Stimulated activated CD4-positive, alpha-beta T cell treated with anti-CD3 and anti-CD28 coated beads, Interleukin-4, amount 100 ng/mL, for 4 hours (primary cell): Measurements from ENCODE around the gene PPP6R3.

Experiments
- DNase-seq, 2 experiments: peaks; one replicate each; pipeline ENCODE4 v3.0.0-alpha.2; 2020

Gene PPP6R3

DNA sequence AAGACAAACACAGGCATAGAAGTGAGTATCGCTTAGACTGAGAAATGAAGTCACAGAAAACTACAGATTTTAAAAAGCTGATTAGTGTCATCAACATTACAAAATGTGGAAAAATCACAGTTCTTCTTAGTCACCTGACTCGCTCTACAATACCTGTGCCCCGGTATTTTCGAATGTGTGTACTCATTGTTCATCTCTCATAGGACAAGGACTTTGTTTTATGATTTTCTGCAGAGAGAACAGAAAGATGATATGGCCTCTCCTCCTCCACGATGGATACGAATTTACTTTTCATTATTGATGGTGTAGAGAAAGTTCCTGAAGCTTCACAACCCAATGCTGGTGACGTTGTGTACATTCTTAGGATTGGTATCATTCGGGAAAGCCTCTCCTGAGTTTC lies 194.4 kb downstream of the PPP6R3 start:
- no peak for DNase-seq

DNA sequence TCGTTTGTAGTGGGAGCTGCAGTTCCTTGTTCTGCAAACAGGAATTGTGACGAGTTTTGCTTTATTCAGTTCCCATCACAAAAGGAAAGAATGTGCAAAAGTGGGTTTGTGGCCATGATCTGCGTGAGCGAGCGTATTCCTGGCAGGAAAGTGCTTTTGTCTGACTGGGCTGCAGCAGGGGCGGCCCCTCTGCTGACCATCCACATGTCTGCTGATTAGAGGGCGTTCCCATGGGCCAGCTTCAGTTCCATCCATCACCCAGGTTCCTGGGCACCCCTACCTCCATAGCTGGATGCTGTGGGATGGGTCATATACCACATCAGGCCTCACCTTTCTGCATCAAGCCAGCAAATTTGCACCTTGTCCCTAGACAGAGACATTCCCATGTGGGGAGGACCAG lies 194.9 kb downstream of the PPP6R3 start:
- no peak for DNase-seq

DNA sequence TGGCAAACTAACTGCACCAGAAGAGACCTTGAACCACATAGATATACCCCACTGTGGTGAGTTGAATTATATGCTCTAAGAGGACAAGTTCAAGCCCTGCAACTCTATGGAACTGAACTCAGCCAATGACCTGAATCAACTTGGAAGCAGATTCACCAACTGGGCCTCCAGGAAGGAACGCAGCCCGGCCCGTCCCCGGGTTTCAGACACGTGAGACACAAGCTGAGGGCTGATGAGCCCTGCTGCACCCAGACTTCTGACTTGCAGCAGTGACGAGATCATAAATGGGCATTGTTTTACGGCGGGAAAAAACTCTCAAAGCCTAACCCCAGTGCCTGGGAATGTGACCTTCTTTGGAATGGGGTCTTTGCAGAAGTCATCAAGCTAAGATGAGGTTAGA lies 195.3 kb downstream of the PPP6R3 start:
- DNase-seq = no peak

DNA sequence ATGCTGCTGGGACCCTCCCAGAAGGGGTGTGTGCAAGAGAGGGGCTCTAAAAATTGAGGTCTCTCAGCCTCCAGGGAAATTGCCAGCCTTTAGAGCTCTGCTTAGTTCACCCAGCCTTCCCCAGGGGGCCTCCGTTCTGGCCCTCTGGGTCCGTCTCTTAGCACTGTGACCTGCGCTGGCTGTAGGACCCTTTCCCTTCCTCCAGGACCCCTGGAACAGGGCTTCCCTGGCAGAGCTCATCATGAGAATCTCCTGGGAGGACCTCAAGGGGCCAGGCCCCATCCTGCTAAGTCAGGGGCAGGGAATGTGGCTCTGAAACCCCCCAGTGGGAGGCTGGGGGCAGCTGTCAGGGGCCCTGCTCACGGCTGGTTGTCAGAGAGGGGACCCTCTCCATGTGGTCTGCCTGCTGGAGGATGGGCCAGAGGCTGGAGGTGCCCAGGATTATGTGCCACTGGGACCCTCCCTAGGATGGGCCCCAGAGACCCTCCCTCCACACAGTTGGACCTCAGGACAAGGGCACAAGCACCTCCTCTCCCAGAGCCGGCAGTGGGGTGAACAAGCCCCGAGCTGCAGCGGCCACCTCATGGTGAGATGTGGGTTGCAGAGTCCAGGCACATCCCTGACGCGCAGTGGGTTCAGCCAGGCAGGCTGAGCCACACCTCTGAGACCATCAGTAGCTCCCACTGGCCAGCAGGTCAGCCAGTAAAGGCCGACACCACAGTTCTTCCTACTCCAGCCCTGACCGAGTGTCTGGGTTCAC lies 196.6 kb downstream of the PPP6R3 start:
- no peak for DNase-seq

DNA sequence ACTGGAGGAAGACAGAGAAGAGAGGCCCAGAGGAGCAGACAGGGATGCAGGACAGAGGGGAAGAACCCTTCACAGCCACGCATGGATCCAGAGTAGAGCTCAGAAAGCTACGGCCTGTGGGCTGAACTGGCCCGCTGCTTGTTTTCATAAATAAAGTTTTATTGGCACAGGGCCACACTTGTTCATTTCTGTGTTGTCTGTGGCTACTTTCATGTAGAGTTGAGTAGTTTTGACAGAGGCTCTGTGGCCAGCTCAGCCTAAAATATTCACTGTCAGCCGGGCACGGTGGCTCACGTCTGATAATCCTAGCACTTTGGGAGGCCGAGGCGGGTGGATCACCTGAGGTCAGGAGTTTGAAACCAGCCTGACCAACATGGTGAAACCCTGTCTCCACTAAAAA lies 197.5 kb downstream of the PPP6R3 start:
- no peak for DNase-seq

DNA sequence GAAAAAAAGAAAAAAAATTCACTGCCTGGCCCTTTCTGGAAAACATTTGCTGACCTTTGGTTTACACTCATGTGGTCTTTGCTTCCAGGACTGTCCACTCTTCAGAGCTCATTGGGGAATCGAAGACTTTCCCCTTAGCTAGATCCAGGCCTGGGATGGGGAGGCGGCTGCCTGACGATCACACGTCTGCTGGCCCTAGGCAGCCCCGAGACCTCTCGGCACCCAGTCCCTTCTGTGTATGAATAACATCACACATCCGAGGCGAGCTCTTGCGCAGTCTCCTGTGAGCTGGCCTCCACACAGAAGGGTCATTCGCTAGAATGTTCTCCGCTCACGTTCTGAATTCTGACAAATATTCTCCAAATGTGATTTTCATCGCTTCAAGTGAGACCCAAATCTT lies 198.1 kb downstream of the PPP6R3 start:
- no peak for DNase-seq

DNA sequence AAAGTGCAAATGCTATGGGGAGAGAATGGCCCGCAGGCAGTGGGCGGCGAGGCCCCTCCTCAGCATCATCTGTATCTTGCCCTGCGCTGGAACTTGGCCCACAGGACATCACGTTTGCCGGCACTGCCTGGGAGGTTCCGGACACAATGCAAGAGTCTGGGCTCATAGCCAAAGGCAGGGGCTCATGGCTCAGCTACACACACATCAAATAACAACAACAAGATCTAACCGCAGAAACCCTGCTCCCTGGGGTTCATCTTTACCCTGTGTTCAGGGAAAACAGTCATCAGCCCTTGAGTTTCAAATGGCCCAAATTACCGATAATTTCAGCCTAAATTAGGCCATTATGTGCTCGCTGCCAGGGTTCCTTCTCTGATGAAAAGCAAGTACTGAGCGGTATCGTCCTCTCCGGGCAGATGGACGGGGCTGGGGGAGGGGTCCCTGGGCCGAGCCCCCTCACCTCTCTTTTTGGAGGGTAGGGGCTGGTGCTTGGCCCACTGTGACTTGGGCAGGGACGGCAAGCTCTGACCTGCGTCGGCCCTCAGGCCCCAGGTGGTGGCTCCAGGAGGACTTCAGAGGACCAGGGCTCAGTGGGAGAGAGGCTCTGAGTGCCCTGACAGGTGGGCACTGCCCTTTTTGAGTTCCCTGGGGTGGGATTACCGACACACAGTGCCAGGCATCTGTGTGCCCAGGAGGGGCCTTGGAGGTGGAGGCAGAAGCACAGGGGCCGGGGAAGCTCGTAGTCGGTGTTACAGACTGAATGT lies 198.8 kb downstream of the PPP6R3 start:
- no peak for DNase-seq

DNA sequence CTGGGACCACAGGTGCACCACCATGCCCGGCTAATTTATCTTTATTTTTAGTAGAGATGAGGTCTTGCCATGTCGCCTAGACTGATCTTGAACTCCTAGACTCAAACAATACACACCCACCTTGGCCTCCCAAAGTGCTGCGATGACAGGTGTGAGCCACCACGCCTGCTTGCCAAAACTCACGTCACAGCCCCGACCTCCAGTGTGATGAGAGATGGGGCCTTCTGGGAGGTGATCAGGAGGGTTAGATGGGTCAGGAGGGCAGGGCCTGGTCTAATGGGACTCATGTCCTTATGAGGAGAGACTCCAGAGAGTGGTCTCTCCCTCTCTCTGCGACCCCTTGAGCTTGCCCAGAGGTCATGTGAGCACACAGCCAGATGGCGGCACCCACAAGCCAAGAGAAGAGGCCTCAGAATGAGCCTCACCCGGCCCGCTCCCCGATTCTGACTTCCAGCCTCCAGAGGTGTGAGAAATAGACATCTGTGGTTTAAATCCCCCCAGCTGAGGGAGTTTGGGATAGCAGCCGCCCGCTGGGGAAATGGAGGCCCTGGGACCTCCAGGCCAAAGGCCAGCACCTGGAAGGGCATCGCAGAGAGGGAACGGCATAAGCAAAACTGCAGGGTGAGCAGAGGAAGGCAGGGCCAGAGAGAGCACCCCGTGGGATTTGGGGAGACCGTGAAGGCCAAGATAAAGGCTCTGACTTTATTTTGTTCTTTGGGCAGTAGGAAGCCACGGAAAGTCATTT lies 199.7 kb downstream of the PPP6R3 start:
- DNase-seq = no peak

DNA sequence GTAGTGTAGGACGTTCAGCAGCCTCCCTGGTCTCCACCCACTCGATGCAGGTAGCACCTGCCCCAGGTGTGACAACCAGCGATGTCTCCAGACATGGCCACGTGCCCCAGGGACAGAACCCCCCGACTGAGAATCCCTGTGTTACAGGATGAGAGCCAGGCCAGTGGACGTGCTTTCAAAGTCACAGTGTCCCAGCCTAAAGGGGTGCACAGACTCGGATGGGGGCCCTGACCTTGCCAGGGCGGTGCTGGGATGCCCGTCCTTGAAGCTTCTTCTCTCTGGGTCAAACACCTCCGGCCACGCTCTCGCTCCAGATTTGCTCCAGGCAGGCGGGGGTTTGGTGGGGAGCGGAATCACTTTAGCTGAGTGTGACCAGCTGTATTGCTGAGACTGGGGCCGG lies 200.5 kb downstream of the PPP6R3 start:
- no peak for DNase-seq

DNA sequence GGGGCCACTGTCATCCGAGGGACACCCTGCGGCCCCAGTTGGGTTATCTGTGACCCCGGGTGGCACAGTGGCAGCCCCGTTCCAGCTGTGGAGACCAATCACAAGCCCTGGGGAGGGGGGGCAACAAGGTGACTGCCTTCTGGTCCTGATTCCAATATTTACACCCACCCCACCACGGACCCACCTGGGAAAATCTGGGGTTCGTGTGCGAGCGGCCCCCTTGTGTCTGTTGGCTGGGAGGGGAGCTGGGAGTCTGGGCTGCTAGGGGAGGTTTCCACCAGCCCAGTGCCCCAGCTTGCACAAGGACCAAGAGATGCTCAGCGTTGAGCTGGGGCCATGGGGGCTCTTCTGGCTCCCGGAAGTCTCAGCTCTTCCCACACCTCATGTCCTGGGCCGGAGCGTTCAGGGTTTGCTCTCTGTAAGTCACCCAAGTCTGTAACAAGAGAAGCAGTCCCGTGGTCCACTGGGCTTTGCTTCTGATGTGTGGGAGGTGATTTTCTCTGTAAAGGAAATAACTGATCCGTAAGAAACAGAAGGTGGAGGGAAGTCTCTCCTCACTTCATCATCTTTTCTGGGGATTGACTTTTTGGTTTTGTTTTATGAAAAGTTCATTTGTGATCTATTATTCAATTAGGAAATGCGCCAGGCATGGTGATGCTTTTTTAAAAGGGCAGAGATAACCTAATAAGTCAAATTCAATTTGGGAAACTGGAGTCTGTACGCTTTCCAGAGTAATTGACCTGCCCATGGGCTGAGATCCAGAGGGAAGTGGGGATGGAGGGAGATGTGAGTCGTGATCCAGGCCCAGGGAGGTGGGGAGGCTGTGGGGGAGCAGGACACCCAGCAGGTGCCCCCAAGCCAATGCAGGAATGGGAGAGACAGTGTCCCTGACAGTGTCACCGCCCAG lies 201.4 kb downstream of the PPP6R3 start:
- DNase-seq = no peak

DNA sequence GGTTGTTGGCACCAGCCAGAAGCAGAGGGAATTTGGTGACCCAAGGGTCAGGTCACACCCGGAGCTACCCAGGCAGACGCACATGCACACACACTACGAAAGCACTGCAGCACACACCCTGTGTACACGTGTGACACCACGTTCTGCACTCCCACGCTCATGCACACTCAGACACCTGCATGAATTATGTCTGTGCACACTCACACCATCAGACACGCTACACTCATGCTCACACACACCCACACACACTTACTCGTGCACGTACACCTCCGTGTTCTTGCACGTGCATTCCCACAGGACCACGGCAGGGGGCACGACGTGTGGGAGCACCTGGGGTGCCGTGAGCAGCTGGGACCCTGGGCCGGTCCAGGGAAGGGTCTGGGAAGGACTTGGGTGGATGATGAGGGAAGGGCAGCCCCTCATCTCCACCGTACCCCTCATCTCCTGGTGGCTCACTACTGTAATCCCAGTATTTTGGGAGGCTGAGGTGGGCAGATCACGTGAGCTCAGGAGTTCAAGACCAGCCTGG lies 203.0 kb downstream of the PPP6R3 start:
- no peak for DNase-seq

DNA sequence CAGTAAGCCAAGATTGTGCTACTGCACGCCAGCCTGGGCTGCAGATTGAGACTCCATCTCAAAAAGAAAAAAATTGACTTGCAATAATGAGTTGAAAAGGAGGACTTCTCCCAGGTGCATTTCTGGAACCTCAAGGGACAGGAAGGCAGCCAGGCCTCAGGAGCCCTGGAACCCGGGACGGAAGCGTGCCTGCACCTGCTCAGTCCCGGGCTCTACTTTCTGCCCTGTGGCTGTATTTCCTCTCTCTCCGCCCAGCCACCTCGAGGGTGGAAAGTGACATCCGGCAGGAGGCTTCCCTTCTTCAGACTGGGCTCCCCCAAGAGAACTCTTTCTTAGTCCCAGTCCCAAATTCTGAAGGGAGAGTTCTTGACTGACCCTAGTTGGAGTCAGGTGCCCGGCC lies 203.6 kb downstream of the PPP6R3 start:
- DNase-seq = no peak

DNA sequence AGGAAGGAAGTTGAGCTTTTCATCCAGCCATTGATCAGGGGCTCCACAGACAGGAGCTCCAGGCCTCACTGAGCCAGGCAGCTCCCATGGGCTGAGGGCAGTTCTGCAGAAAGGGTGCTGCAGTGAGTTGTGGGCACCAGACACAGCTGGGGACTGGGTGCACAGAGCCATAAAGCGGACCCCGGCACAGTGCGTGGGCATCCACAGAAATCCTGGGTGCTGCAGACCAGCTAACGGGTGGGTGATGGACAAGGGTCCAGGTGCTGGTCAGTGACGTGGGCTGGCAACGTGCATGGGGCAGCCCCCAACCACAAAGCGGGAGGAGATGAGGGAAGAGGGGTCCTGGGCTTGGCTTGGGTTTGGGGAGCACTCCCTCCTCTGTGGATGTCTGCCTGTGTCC lies 204.4 kb downstream of the PPP6R3 start:
- no peak for DNase-seq
